DOHH2 (cell line): ENCODE data around the gene SIK1.
"Not testable (repeated sequence)": the region's sequence is repeated elsewhere in the genome, so short reads cannot be mapped to it uniquely, and the experiment has no call there.

Experiments
- H3F3A ChIP-seq: fragments of 200-600 bp; sonication (generic), shearing (Covaris generic); 2 replicates; pipeline ENCODE4 v1.6.0; 2016; ENCODE audit warnings: antibody characterized with exemption, mild to moderate bottlenecking; ENCODE audit not compliant: control insufficient read depth, insufficient read depth
- H3K27ac ChIP-seq: fragments of 200-600 bp; sonication (generic); 2 replicates; pipeline ENCODE4 v1.5.1; 2014; ENCODE audit warnings: low read depth, mild to moderate bottlenecking, low read length, moderate library complexity
- H3K27me3 ChIP-seq: fragments of 200-600 bp; sonication (generic); 2 replicates; pipeline ENCODE4 v1.6.1; 2014; ENCODE audit warnings: mild to moderate bottlenecking, low read length, mixed read lengths; ENCODE audit not compliant: control insufficient read depth
- H3K36me3 ChIP-seq: fragments of 200-600 bp; sonication (generic); 2 replicates; pipeline ENCODE4 v1.6.1; 2014; ENCODE audit warnings: mild to moderate bottlenecking, low read length, moderate library complexity, mixed read lengths; ENCODE audit not compliant: control insufficient read depth
- H3K4me1 ChIP-seq: fragments of 200-600 bp; sonication (generic); 2 replicates; pipeline ENCODE4 v1.6.1; 2014; ENCODE audit warnings: mild to moderate bottlenecking, low read length, mixed read lengths; ENCODE audit not compliant: control insufficient read depth
- H3K4me2 ChIP-seq: fragments of 200-600 bp; sonication (generic); 2 replicates; pipeline ENCODE4 v1.6.0; 2014; ENCODE audit warnings: mild to moderate bottlenecking, low read length, moderate library complexity
- H3K4me3 ChIP-seq: fragments of 200-600 bp; sonication (generic); 2 replicates; pipeline ENCODE4 v1.5.1; 2014; ENCODE audit warnings: mild to moderate bottlenecking, low read length, mixed read lengths
- H3K79me2 ChIP-seq: fragments of 200-600 bp; sonication (generic); 2 replicates; pipeline ENCODE4 v1.6.1; 2014; ENCODE audit warnings: mild to moderate bottlenecking, low read length, mixed read lengths; ENCODE audit not compliant: control insufficient read depth
- H3K9me2 ChIP-seq: fragments of 200-600 bp; sonication (generic); replicated peaks from 2 replicates; pipeline ENCODE4 v1.6.1; 2014; ENCODE audit warnings: mild to moderate bottlenecking, low read length, mixed read lengths; ENCODE audit not compliant: control insufficient read depth
- H3K9me3 ChIP-seq: fragments of 200-600 bp; sonication (generic); 2 replicates; pipeline ENCODE4 v1.6.1; 2014; ENCODE audit warnings: antibody characterized with exemption, low read length, mixed read lengths; ENCODE audit not compliant: control insufficient read depth, insufficient read depth
- H4K20me1 ChIP-seq: fragments of 200-600 bp; sonication (generic); 2 replicates; pipeline ENCODE4 v1.6.0; 2014; ENCODE audit warnings: low read depth, mild to moderate bottlenecking, antibody characterized with exemption, low read length, moderate library complexity; ENCODE audit not compliant: control insufficient read depth, insufficient read depth

SIK1 gene

GRCh38 chr21:43447353-43447977 lies 20.5 kb upstream of the SIK1 start:
- H3K79me2 ChIP-seq, H3K36me3 ChIP-seq, H3F3A ChIP-seq, H3K27me3 ChIP-seq, H3K9me2 ChIP-seq, H3K27ac ChIP-seq, H3K4me1 ChIP-seq, H3K9me3 ChIP-seq, H3K4me3 ChIP-seq, H3K4me2 ChIP-seq, H4K20me1 ChIP-seq: not testable (repeated sequence)

GRCh38 chr21:43446277-43446932 lies 19.5 kb upstream of the SIK1 start:
- H3K79me2 ChIP-seq, H3K9me2 ChIP-seq, H3K27me3 ChIP-seq, H3K4me2 ChIP-seq, H4K20me1 ChIP-seq, H3K4me3 ChIP-seq, H3F3A ChIP-seq, H3K9me3 ChIP-seq, H3K36me3 ChIP-seq, H3K4me1 ChIP-seq, H3K27ac ChIP-seq: not testable (repeated sequence)

GRCh38 chr21:43444524-43444923 lies 17.6 kb upstream of the SIK1 start:
- not testable (repeated sequence) for H3K4me3 ChIP-seq, H3K4me1 ChIP-seq, H3K27me3 ChIP-seq, H3K9me3 ChIP-seq, H3K27ac ChIP-seq, H3F3A ChIP-seq, H3K36me3 ChIP-seq, H4K20me1 ChIP-seq, H3K79me2 ChIP-seq, H3K4me2 ChIP-seq, H3K9me2 ChIP-seq

GRCh38 chr21:43442571-43442970 lies 15.6 kb upstream of the SIK1 start:
- H3K4me1 ChIP-seq, H3K79me2 ChIP-seq, H3K27me3 ChIP-seq, H3K4me2 ChIP-seq, H3K36me3 ChIP-seq, H3F3A ChIP-seq, H4K20me1 ChIP-seq, H3K9me2 ChIP-seq, H3K4me3 ChIP-seq, H3K9me3 ChIP-seq, H3K27ac ChIP-seq: not testable (repeated sequence)

GRCh38 chr21:43440835-43441727 lies 14.2 kb upstream of the SIK1 start:
- H3K4me1 ChIP-seq, H3K4me2 ChIP-seq, H3K79me2 ChIP-seq, H3K4me3 ChIP-seq, H4K20me1 ChIP-seq, H3K9me3 ChIP-seq, H3K27ac ChIP-seq, H3K27me3 ChIP-seq, H3K36me3 ChIP-seq, H3F3A ChIP-seq, H3K9me2 ChIP-seq: not testable (repeated sequence)

GRCh38 chr21:43439316-43440075 lies 12.6 kb upstream of the SIK1 start:
- H3K4me2 ChIP-seq, H3K9me3 ChIP-seq, H3F3A ChIP-seq, H3K4me1 ChIP-seq, H3K9me2 ChIP-seq, H3K4me3 ChIP-seq, H3K36me3 ChIP-seq, H3K27me3 ChIP-seq, H3K79me2 ChIP-seq, H4K20me1 ChIP-seq, H3K27ac ChIP-seq: not testable (repeated sequence)

- not testable (repeated sequence) for H4K20me1 ChIP-seq, H3K27me3 ChIP-seq, H3K79me2 ChIP-seq, H3F3A ChIP-seq, H3K4me3 ChIP-seq, H3K27ac ChIP-seq, H3K9me2 ChIP-seq, H3K36me3 ChIP-seq, H3K4me2 ChIP-seq, H3K4me1 ChIP-seq, H3K9me3 ChIP-seq
Observed at GRCh38 chr21:43436272-43436671, 9.3 kb upstream of the SIK1 start.
